HG03280 (cell line): Measurements from ENCODE around the gene ELAVL3.
A peak's percentile ranks its signal among the peaks of the same experiment; 100 is the strongest.
"Not testable (repeated sequence)": the region's sequence is repeated elsewhere in the genome, so short reads cannot be mapped to it uniquely, and the experiment has no call there.

Experiments used
- ATAC-seq: cut with Tn5 transposase; IDR thresholded peaks from one replicate; pipeline ENCODE4 v1.9.1; 2021; ENCODE audit warnings: mild to moderate bottlenecking, moderate library complexity; ENCODE audit not compliant: unreplicated experiment

ELAVL3 gene

DNA sequence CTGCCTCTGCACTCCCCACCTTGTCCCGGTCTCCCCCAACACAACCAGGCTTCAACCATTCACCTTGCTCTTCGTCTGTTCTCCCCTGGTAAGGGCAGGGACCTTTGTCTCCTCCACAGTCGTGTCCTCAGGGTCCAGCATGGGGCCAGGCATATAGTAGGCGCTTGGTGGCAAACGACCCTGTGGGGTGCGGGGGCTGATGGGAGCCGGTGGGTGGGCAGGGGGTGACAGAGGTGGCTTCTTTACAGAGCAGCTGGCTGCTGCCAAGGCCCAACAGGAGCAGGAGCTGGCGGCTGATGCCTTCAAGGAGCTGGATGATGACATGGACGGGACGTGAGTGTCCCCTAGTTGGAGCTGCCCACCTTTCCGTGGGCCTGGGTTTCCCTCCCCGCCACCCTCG lies 35.7 kb downstream of the ELAVL3 start:
- ATAC-seq: no peak

DNA sequence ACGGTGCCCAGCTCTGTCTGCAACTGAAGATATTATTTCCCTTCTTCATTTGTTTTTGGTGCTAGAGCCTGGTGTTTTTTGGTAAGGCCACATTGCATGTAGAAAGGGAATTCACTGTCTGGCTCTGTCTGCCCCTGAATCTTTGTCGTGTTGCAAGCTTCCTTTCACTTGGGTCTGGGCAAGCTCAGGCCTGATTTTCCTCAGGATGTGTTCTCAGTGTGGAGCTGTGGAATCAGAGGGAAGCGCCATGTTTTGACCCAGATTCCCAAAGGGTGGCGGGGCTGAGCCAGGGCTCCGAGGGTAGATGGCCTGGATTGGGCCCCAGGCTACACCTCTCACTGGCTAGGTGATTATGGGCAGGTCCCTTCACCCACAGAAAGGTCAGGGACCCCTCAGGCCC lies 36.8 kb downstream of the ELAVL3 start:
- ATAC-seq: no peak

DNA sequence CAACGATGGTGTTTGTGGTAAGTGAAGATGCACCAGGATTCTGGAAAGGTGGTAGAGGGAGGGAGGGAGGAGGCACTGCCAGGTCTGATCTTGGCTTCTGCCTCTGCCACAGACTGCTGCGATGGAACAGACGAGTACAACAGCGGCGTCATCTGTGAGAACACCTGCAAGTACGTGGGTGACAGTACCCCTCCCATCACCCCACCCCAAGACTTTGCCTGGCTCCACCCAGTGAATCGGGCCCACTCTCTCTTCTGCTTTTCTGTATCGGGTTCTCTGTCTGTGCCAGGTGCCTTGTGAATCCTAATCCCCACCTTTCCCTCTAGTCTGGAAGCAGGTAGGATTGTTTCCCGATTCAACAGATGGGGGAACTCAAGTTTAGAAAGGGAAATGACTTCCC lies 42.9 kb downstream of the ELAVL3 start:
- no peak for ATAC-seq

DNA sequence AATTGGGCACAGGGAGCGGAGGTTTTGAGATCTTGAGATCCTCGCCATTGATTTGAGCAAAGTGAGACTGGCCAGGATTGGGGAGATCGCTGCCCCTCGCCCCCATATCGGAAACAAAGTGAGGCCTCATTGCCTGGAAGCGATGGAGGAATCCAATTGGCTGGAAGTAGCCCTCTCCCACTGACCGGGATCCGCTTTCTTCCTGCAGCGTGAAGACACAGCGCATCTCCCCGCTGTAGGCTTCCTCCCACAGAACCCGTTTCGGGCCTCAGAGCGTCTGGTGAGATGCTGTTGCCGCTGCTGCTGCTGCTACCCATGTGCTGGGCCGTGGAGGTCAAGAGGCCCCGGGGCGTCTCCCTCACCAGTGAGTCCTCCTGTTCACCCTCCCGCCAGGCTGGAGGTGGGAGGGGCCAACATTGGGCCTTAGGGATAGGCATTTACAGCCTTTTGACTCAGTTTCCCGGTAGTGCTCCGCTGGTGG lies 45.0 kb downstream of the ELAVL3 start:
- no peak for ATAC-seq

DNA sequence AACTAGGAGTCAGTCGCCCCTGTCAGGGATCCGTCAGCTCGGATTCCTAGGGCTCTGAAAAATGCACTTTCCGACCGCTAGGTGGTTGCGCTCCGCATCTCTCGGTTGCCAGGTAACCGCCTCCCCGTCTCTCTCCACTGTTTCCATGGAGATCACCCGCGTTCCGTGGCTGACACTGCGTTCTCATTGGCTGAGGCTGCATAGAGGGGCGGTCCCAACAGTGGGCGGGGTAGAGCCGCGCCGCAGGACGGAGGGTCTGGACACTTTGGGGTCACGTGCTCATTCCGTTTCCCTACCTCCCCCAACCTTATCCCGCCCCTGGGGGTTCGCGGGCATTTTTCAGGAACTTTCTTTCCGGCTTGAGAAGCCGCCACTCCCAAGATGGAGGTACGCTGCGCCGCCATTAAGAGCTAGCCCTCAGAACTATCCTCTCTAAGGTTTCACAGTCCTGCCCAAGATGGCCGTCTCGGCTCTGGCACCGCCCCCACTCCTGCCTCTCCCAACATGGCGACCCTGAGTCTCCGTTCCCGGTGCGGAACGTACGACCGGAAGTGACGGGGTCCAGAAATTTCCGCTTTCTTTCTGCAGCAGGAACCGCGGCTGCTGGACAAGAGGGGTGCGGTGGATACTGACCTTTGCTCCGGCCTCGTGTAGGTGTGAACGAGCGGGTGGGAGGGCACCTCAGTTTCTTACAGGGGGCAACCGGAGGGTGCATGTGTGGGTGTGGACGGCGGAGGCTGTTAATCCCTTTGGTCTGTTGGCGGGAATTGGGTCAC lies 45.6 kb downstream of the ELAVL3 start, which contains the start of the genes ODAD3 and PRKCSH:
TSS of gene ODAD3 (minus strand) at position 65 of the 776 bp plus-strand sequence. CDS start 105 bp downstream, outside the sequence.
TSS of gene PRKCSH (plus strand) at position 579 of the 776 bp plus-strand sequence. CDS start 483 bp downstream, outside the sequence.
- ATAC-seq: peak; percentile 92

DNA sequence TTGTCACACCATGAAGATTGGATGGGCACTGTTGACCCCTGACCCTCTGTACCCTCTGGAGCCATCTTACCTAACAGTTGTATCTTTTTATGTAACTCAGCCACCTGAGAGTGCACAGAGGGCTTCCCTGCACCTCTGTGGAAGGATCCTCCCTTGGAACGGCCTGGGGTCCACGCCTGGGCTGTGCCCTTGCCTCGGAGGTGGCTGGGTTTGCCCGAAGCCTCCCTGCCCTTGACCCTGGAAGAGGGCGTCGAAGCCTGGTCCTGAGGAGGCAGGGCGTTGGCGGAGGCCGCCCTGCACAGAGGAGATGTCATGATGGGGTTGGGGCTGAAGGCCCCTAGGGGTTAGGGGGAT lies 46.2 kb downstream of the ELAVL3 start:
- ATAC-seq: peak; percentile 14

DNA sequence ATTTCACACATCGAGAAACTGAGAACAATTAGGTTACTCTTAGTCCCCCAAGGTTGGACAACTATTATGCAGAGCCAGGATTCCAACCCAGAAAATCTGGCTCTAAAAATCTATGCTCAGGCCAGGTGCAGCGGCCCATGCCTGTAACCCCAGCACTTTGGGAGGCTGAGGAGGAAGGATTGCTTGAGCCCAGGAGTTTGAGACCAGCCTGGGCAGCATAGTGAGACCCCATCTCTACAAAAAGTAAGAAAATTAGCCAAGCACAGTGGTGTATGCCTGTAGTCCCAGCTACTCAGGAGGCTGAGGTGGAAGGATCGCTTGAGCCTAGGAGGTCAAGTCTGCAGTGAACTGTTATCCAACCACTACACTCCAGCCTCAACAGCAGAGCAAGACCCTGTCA lies 47.3 kb downstream of the ELAVL3 start:
- not testable (repeated sequence) for ATAC-seq

DNA sequence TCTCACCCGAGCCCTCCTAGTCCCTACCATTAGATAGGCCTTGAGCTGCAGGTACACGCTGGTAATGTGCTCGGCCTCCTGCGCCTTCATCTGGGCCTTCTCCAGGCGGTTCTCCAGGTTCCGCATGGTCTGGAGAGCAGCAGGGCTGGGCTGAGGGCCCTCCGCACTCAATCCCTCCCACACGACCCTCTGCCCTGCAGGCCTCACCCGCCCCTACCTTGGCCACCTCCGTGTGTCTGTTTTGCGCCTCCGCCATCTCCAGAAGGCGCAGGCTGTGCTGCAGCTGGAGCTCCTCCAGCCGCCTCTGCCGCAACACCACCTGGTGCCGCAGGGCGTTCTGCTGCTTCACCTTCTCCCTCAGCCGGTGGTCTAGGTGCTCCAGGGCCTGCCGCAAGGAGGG lies 54.2 kb downstream of the ELAVL3 start:
- ATAC-seq: no peak

DNA sequence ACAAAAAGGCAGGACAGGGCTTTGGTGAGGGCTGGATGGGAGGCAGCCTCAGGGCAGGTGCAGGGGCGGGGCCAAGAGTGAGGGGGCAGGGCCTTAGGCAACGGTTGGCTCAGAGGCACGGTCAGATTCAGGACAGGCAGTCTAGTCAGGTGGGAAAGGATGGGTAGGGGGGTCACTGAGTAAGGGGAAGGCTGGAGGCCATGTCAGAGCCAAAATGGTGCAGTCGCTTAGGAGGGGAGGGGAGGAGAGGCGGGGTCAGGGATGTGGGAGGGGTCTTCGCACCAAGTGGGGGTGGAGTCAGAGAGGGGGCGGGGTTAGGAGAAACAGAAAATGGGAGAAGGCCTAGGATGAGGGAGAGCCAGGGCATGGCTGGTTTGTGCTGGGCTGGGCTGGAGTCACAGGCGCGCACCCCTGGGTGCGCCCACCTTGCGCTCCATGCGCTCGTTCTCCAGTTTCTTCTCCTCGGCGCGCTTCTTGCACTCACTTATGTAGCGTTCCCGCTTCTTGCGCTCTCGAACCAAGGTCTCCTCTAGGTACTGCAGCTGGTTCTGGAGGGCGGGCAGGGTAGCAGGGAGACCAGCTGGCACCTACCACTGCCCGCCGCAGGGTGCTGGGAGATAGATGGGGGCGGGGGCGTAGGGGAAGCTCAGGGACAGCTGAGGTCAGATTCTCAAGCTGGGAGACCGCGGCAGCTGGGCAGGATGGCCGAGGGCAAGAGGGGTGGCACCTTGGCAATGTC lies 55.0 kb downstream of the ELAVL3 start:
- ATAC-seq: no peak

DNA sequence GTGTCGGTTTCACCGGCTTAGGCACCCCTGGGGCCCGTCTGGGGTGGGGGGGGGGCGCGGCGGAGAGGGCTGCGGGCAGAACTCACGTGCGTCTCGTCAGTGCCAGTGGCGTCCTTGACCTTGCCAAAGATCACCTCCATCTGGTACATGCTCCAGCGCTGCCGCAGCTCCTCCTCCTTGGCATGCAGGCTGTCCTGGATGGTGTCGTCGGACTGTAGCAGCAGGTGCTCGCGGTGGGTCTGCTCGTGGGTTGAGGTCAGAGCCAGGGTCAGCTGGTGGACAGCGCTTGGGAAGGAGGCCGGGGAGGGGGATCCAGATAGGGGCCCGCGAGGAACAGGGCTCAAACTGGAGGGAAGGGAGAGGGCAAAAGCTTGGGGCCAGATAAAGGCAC lies 57.1 kb downstream of the ELAVL3 start:
- no peak for ATAC-seq

DNA sequence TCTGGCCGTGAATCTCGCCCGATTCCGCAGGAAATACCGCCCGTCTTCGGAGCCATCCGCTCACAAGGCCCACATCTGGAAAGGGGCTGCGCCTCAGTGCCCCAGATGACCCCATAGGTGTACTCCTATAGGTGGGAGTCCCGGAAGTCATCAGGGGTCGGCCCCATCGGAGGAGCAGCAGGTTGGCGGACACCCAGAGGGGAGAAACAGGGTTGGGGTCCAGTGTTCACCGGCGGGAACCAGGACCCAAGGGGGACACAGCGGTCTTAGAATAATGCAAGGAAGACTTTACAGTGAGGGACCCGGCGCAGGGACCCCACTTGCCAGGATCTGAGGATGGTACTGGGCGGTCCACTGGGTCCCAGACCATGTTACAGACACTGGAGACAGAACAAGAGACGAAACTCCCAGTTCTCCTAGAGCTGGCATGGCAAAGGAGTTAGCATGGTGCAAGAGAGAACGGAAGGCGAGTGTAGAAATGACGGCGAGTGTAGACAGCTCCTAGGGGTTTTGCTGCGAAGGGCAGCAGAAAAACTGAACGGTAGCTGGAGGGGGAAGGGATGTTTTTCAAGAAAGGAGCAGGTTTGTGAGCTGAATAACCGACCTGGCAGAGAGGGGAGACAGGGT lies 57.6 kb downstream of the ELAVL3 start:
- ATAC-seq: no peak

DNA sequence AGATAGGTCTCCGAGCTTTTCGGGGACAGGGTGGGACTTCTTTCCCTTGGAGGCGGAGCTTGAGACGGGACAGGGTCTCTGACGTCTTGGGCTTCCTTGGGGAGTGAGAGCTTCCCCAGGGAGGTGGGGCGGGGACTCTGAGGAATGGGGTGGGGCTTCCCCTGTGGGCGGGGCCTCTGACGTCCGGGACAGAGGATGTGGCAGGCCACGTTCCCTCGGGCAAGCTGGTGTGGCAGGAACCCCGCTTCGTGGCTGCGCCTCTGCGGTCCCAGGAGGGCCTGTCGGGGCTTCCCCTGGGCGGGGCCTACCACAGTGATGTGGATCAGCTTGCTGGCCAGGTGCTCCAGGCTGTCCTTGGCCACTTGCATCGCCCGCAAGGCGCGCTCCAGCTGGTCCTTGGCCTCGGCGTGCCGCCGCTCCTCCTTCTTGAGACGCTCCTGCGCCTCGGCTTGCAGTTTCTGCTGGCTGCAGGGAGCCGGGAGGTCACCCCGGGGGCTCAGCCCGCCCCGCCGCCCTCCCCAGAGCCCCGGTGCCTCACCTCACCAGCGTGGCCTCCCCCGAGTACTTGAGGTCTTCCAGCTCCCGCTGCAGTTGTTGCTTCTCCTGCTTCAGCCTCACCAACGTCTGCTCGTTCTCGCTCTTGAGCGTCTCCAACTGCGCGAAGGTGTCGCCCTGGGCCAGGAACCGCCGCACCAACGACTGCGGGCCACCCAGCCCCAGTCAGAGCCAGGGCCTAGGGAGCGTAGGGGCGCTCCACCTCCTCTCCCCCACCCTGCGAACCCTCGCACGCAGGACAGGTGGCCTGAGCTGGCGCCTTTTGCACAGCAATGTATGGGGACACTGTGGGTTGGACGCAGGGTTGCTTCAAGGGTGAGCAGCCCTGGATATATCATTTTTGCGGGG lies 58.4 kb downstream of the ELAVL3 start:
- ATAC-seq: peak; percentile 58

DNA sequence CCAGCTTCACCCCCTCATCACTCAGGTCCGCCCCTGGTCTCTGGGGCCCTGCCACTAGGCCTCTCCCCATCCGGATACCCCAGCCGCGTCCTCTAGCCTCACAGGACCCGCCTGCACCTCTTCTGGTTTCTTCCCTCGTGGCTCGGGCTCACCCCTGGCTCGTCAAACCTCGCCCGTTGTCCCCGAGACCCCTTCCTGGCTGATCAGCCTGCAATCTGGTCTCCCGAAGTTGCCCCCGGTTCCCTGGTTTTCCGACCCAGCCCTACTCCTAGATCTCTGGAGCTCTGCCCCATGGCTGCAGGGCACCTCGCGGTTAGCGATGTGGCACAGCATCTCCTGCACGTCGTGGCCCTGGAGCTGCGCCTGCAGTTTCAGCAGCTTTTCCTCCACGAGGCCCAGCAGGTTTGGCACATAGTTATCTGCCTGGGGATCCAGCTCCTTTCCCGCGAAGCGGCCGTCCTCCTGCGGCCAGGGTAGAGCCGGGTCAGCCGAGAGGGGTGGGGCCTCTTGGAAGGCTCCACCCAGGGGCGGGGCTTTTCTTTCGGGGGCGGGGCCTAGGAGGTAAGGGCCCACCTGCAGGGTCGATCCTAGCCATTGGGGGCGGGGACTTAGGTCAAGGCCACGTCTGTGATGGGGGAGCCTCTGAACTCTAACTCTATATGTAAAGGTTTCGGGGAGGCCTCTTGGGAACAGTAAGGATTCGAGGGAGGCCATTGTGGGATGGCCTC lies 59.3 kb downstream of the ELAVL3 start:
- ATAC-seq: peak; percentile 55

DNA sequence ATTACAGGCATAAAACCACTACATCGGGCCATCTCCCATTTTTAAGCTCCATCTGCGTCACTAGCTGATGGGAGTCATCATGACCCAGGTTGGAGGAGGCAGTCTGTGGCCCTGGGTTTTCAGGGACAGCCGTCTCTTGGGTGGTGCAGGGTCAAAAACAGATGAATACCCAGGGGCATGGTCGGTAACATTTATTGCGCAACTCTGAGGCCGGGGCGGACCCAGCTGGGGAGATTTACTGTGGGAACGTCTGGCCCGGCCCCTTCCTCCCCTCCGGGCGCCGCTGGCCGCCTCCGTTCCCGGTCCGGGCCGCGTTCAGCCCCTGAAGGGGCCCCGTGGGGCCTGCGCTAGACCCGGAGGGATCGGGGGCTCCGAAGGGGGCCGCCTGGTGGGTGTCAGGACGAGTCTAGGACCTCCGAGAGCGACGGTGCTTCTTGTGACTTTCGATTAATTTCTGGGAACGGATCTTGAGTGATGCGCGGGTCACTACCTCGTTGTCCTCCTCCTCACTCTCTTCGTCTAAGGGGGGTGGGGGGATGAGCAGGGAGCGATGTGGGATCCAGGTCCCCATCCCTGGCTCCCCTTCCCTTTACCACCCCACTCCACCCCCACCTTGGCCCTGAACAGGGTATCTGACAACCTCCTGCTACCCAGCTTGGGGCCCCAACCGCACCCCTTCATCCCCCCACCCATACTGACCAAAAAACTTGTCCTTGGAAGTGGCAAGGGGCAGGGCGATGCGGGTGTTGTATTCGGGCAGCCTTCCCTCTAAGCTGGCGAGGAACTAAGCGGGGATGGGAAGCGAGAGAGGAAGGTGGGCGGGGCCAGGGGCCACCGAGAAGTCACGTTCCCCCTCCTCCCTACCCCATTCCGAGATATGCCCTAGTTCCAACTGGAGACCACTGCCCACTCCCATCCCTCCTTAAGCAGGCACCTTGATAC lies 60.1 kb downstream of the ELAVL3 start:
- no peak for ATAC-seq

DNA sequence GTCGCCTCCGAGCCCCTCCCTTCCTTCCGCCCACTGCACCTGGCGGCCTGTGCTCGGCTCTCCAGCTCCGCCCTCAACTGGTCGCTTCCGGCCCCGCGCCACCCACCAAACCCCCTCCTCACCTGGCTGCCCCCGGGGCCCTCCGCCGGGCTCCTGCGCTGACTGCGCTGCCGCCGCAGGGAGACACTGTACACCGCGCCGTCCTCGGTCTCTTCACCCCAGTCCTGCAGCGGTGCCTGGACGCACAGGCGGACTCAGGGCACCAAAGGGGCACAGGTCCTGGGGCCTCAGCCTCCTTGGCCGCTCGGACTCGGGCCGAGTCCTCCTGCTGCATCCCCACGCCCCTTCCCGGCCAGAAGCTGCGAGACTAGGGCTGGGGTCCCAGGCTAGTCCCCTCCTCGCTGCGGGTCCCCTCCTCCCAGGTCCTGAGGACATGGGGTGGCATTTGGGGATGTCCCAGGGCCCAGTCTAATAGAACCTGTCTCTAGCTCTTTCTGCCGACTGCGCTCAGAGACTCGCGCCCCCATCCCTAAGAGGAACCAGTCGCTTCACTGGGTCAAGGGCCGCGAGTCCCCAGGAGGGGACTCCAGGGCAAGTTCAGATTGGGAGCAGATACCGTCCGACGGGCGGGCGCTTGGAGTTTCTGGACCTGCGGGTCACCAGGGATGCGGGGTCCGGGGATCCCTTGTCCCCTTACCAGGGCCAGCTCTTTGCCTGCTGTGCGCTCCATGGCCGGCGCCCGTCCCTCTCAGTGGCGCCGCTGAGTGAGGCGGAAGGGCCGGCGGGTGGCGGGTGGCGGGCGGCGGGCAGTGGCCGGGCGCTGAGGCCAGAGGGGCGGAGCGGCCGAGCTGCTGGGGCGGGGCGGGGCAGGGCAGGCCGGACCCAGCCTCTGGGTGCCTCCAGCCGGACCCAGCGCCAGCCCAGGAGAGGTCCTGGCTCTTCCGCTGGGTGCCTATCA lies 62.0 kb downstream of the ELAVL3 start, which contains the start of gene RGL3:
TSS of gene RGL3 (minus strand) at position 766 of the 958 bp plus-strand sequence. CDS start at position 730, 36 bp downstream.
- ATAC-seq: no peak

DNA sequence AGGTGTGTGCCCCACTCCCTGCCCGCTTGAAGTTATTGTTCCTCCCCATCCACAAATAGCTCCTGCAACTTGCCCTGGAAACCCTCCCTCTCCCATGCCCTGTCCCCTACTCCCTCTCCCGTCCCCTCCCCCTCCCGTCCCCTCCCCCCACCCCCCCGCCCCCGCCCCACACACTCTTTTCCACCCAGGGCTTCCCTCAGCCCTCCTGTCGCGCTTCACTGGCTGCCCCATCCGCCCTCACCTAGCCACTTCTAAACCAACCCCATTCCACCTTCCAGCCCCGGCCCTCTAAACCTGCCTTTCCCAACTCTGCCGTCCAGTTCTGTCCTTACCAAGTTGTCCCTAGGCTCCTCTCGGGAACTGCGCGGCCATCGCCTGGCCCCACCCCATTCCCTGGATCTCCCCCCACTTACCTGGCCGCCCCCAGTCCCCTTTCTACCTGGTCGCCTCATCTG lies 62.7 kb downstream of the ELAVL3 start:
- ATAC-seq: no peak

DNA sequence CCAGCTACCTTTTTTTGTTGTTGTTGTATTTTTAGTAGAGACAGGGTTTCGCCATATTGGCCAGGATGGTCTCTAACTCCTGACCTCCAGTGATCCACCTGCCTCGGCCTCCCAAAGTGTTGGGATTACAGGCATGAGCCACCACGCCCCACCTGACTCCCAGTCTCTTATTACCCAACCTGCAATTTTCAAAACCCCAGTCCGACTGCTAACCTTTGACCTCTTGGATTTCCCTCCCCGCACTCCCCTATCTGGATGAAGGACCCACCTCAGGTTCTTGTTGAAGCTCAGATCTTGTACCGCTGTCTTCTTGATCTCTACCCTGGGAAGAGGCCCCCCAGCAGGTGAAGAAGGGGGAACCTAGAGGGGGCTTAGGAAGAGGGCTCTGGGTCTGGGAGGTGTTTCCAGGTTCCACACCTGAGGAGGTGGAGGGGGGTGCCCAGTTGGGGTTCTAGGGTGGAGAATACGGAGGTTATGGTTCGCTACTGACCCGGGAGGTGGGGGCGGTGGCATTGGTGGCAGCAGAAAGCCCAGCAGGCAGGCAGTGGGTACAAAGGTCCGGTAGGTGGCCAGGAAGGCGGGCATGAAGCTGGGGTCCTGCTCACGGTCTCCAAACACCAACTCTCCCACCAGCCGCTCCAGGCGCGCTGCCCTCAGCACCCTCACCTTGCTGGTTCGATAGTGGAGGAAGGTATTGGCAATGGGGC lies 64.3 kb downstream of the ELAVL3 start:
- no peak for ATAC-seq
